Measurements from ENCODE around the gene RPL13A.

GRCh38 chr19:49486232-49486631, 1.2 kb upstream of the RPL13A start:
- TF ChIP-seq POLR2A (IDR thresholded peaks at IDR 0.05; ENCODE audit: low read depth, low read length) = no peak
- TF ChIP-seq CTCF (conservative IDR thresholded peaks at IDR 0.05; ENCODE audit: low read depth, low read length) = no peak
- TF ChIP-seq RAD21 (IDR thresholded peaks at IDR 0.05; ENCODE audit: low read length) = no peak
